Glutamatergic neuron (in vitro differentiated cells): ENCODE results near the gene CNPY2. TPM values are rescaled to one million over a fixed set of nuclear protein-coding genes. Genes with fewer than 3 reads are reported as not detected.

ENCODE experiments used
- DNase-seq: peaks from one replicate; pipeline ENCODE4 v3.0.0; 2022
- H3K27ac Mint-ChIP-seq: one replicate; pipeline ENCODE4 v1.8.0; 2020; ENCODE audit warnings: mild to moderate bottlenecking, mixed read lengths, inconsistent platforms; ENCODE audit not compliant: unreplicated experiment
- H3K27me3 Mint-ChIP-seq: one replicate; pipeline ENCODE4 v1.8.0; 2020; ENCODE audit warnings: mild to moderate bottlenecking, moderate library complexity, mixed read lengths, inconsistent platforms; ENCODE audit not compliant: unreplicated experiment
- H3K36me3 Mint-ChIP-seq: one replicate; pipeline ENCODE4 v1.8.0; 2020; ENCODE audit warnings: mild to moderate bottlenecking, mixed read lengths, inconsistent platforms; ENCODE audit not compliant: unreplicated experiment
- H3K4me1 Mint-ChIP-seq: one replicate; pipeline ENCODE4 v1.8.0; 2020; ENCODE audit warnings: mild to moderate bottlenecking, low read depth, mixed read lengths, inconsistent platforms; ENCODE audit not compliant: unreplicated experiment
- H3K4me3 Mint-ChIP-seq: one replicate; pipeline ENCODE4 v1.8.0; 2020; ENCODE audit warnings: mild to moderate bottlenecking, mixed read lengths, inconsistent platforms; ENCODE audit not compliant: unreplicated experiment
- H3K9me3 Mint-ChIP-seq: one replicate; pipeline ENCODE4 v1.8.0; 2020; ENCODE audit warnings: mild to moderate bottlenecking, moderate library complexity, mixed read lengths, inconsistent platforms; ENCODE audit not compliant: unreplicated experiment
- total RNA-seq: library from RNA; stranded (reverse); fragmentation: NEBNext Ultra II Directional; extraction: Animal tissue kit (Norgen Biotek cat#: 25700); gene quantifications from one replicate; pipeline ENCODE4 v1.2.1, GENCODE V29; 2021; ENCODE audit not compliant: unreplicated experiment
- TF ChIP-seq, protein P1 (sequence below): fragments of 200-600 bp; sonication (generic); IDR thresholded peaks from one replicate; pipeline ENCODE4 v1.5.0; 2021; ENCODE audit not compliant: partially characterized antibody, unreplicated experiment

Gene CNPY2
- total RNA-seq, 1 donor from 2014 or later, result 141 TPM

DNA sequence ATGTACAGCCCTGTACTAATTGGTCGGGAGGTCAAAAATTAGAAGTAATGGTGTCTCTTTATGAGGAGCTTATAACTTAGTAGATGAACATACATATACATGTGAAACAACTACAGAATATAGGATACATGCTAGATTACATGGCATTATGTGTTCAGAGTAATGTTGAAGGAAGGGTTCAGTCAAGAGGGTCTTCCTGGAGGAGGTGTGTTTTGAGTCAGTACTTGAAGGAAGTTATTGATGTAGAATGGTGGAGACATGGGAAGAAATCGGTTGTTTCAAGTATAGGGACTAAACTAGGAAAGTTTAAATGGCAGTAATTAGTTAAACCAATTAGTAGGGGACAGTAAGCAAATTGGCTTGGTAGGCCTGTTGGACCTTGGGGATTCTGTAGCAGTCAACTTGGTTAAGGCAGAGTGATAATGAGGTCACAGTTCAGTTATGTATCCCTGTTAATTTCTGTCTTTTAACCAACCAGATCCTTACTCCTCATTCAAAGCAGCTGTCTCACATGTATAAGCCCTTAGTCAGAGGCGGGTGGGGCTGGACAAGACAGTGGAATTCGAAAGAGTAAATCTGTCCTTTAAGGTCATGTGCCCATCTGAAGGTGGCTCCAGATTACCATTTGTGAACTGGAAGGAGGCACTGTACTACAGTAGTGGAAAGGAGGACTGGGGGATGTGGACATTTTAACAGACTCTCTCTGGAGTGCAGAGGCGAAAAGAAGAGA lies 54.1 kb downstream of the CNPY2 start:
- DNase-seq, result no peak
- H3K36me3 Mint-ChIP-seq, result no peaks in the 10 kb centered on the region
- H3K4me1 Mint-ChIP-seq, result peaks cover 5% of the 10 kb centered on the region
- H3K9me3 Mint-ChIP-seq, result peaks cover 2% of the 10 kb centered on the region
- TF ChIP-seq, protein P1, sequence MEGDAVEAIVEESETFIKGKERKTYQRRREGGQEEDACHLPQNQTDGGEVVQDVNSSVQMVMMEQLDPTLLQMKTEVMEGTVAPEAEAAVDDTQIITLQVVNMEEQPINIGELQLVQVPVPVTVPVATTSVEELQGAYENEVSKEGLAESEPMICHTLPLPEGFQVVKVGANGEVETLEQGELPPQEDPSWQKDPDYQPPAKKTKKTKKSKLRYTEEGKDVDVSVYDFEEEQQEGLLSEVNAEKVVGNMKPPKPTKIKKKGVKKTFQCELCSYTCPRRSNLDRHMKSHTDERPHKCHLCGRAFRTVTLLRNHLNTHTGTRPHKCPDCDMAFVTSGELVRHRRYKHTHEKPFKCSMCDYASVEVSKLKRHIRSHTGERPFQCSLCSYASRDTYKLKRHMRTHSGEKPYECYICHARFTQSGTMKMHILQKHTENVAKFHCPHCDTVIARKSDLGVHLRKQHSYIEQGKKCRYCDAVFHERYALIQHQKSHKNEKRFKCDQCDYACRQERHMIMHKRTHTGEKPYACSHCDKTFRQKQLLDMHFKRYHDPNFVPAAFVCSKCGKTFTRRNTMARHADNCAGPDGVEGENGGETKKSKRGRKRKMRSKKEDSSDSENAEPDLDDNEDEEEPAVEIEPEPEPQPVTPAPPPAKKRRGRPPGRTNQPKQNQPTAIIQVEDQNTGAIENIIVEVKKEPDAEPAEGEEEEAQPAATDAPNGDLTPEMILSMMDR, result no peak
- no peak overlapping the region for H3K27ac Mint-ChIP-seq
- peaks cover 2% of the 10 kb centered on the region for H3K27me3 Mint-ChIP-seq
- H3K4me3 Mint-ChIP-seq, result peak overlapping the region; percentile 33

DNA sequence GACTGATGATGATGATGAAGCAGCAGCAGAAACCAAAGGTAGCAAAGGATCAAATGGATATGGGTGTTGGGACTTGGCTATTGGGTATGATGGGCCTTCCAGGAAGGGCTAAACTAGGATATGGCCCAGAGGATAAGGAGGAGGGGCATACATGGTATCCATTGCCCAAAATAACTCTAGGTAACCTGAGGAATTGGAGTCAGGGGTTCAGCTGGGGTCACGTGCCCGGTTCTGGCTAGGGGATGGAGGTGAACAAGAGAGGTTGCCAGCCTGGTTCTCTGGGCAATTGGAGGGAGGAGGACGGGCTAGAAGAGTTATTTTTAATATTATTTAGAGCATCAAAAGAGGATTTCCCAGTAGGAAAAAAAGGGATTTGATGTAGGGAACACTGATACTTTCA lies 54.9 kb downstream of the CNPY2 start:
- Mint-ChIP-seq H3K9me3 (peaks cover 2% of the 10 kb centered on the region), H3K27me3 (peaks cover 2% of the 10 kb centered on the region), H3K27ac (peak overlapping the region; percentile 4), H3K36me3 (no peaks in the 10 kb centered on the region), H3K4me3 (no peak overlapping the region), H3K4me1 (peaks cover 5% of the 10 kb centered on the region)
- DNase-seq, result no peak
- TF ChIP-seq, protein P1, result no peak

DNA sequence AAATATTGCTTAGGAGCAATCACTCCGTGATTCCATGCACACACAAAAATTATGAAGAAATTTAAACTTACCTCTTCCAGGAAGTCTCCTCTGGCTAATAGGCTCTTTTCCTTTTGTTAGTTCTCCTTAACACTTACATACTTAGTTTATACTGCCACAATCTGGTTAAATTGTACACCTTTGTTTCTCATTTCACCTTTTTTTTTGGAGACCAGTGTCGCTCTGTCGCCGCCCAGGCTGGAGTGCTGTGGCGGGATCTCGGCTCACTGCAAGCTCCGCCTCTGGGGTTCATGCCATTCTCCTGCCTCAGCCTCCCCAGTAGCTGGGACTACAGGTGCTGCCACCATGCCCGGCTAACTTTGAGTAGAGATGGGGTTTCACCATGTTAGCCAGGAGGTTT lies 55.4 kb downstream of the CNPY2 start:
- TF ChIP-seq, protein P1, result no peak
- peaks cover 2% of the 10 kb centered on the region for H3K9me3 Mint-ChIP-seq
- H3K4me3 Mint-ChIP-seq, result no peak overlapping the region
- H3K27me3 Mint-ChIP-seq, result peaks cover 2% of the 10 kb centered on the region
- H3K27ac Mint-ChIP-seq, result no peak overlapping the region
- no peaks in the 10 kb centered on the region for H3K36me3 Mint-ChIP-seq
- DNase-seq, result no peak
- peaks cover 5% of the 10 kb centered on the region for H3K4me1 Mint-ChIP-seq

Other genes with a start within 250 kb of the CNPY2 start
- gene ERBB3, start 235.8 kb downstream of the CNPY2 start, total RNA-seq, result 33.7 TPM
- 86.5 TPM for gene PA2G4, start 211.4 kb downstream of the CNPY2 start, total RNA-seq
- 1,433 TPM for gene RPL41, start 199.4 kb downstream of the CNPY2 start, total RNA-seq
- 11.1 TPM for gene ZC3H10, start 197.7 kb downstream of the CNPY2 start, total RNA-seq
- gene ESYT1, start 187.7 kb downstream of the CNPY2 start, total RNA-seq, result 144 TPM
- gene MYL6B, start 163.4 kb downstream of the CNPY2 start, total RNA-seq, result 232 TPM
- gene MYL6, start 157.6 kb downstream of the CNPY2 start, total RNA-seq, result 2,223 TPM
- 196 TPM for gene SMARCC2, start 126.5 kb downstream of the CNPY2 start, total RNA-seq
- gene RNF41, start 94.1 kb downstream of the CNPY2 start, total RNA-seq, result 72.6 TPM
- 42.6 TPM for gene NABP2, start 91.6 kb downstream of the CNPY2 start, total RNA-seq
- 0.61 TPM for gene SLC39A5, start 85.9 kb downstream of the CNPY2 start, total RNA-seq
- gene ANKRD52, start 57.6 kb downstream of the CNPY2 start, total RNA-seq, result 49.1 TPM
- gene COQ10A, start 49.0 kb downstream of the CNPY2 start, total RNA-seq, result 18.9 TPM
- 257 TPM for gene CS, start 15.7 kb downstream of the CNPY2 start, total RNA-seq
- gene PAN2, start 18.0 kb upstream of the CNPY2 start, total RNA-seq, result 101 TPM
- 0.42 TPM for gene IL23A, start 22.9 kb upstream of the CNPY2 start, total RNA-seq
- 74.7 TPM for gene STAT2, start 44.1 kb upstream of the CNPY2 start, total RNA-seq
- not detected for gene APOF, start 46.9 kb upstream of the CNPY2 start, total RNA-seq
- gene TIMELESS, start 133.4 kb upstream of the CNPY2 start, total RNA-seq, result 17.9 TPM
- not detected for gene MIP, start 138.7 kb upstream of the CNPY2 start, total RNA-seq
- 3.6 TPM for gene SPRYD4, start 152.6 kb upstream of the CNPY2 start, total RNA-seq
- gene GLS2, start 172.2 kb upstream of the CNPY2 start, total RNA-seq, result 0.91 TPM
- gene RBMS2, start 205.8 kb upstream of the CNPY2 start, total RNA-seq, result 10.2 TPM